GM19025 (cell line): Measurements from ENCODE around the gene FPGT.
"Not testable (repeated sequence)": the region's sequence is repeated elsewhere in the genome, so short reads cannot be mapped to it uniquely, and the experiment has no call there.

Experiments used
- ATAC-seq: cut with Tn5 transposase; IDR thresholded peaks from one replicate; pipeline ENCODE4 v1.9.1; 2021; ENCODE audit warnings: mild to moderate bottlenecking, low read depth, moderate library complexity; ENCODE audit not compliant: unreplicated experiment

Gene FPGT

DNA sequence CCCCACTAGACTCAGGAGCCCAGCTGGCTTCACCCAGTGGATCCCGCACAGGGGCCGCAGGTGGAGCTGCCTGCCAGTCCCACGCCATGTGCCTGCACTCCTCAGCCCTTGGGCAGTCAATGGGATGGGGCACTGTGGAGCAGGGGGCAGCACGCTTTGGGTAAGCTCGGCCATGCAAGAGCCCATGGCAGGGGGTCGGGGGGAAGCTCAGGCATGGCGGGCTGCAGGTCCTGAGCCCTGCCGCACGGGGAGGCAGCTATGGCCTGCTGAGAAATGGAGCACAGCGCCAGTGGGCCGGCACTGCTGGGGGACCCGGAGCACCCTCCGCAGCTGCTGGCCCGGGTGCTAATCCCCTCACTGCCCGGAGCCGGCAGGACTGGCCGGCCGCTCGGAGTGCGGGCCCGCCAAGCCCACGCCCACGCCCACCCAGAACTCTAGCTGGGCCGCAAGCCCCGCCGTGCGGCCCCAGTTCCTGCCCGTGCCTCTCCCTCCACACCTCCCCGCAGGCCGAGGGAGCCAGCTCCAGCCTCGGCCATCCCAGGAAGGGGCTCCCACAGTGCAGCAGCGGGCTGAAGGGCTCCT lies 55.3 kb downstream of the FPGT start:
- ATAC-seq, result not testable (repeated sequence)
